IMR-90 (cell line): ENCODE data around the gene JAK1. TPM values are rescaled to one million over a fixed set of nuclear protein-coding genes. Genes with fewer than 3 reads are reported as not detected.

Experiments used
- ATAC-seq: fragments of 200-7000 bp; cut with Tn5 transposase; 2 replicates; pipeline ENCODE4 v1.9.1; 2020; ENCODE audit warnings: low read depth, mild to moderate bottlenecking, moderate library complexity
- BruUV-seq: library from RNA; stranded (reverse); fragments of 400-500 nt; replicated peaks from 2 replicates; lab custom pipeline; 2021; lab: Mats Ljungman, UMichigan
- CTCF ChIA-PET: fragments of 300-600 bp; formaldehyde crosslinking; extraction: SDS; loops from one replicate; lab custom pipeline; 2021; ENCODE audit warnings: antibody characterized with exemption; lab: Yijun Ruan, JAX
- POLR2A ChIA-PET: fragments of 300-600 bp; sonication (Branson Sonifier 250); formaldehyde crosslinking; loops from one replicate; lab custom pipeline; 2022; ENCODE audit warnings: antibody characterized with exemption; ENCODE audit not compliant: unreplicated experiment; lab: Charles Lee
- DNase-seq: peaks from one replicate; pipeline ENCODE4 v3.0.0; 2013
- H2AFZ ChIP-seq: replicated peaks from 2 replicates; pipeline ENCODE3; 2013; ENCODE audit warnings: low read length, mild to moderate bottlenecking; ENCODE audit not compliant: poor library complexity
- H2AK5ac ChIP-seq: 2 replicates; pipeline ENCODE4 v1.6.1; 2013; ENCODE audit warnings: low read depth, low read length, inconsistent platforms
- H2AK9ac ChIP-seq: replicated peaks from 2 replicates; pipeline ENCODE3; 2013; ENCODE audit warnings: mild to moderate bottlenecking, low read depth, low read length, moderate library complexity; ENCODE audit not compliant: poor library complexity
- H2BK120ac ChIP-seq: 2 replicates; pipeline ENCODE4 v1.6.1; 2013; ENCODE audit warnings: low read depth, low read length, inconsistent platforms
- H2BK15ac ChIP-seq: 3 replicates; pipeline ENCODE4 v1.6.1; 2013; ENCODE audit warnings: low read depth, low read length, inconsistent platforms
- H2BK20ac ChIP-seq: 2 replicates; pipeline ENCODE4 v1.6.1; 2013; ENCODE audit warnings: low read depth, mild to moderate bottlenecking, inconsistent platforms, low read length, moderate library complexity
- H2BK5ac ChIP-seq: 2 replicates; pipeline ENCODE4 v1.6.1; 2013; ENCODE audit warnings: mild to moderate bottlenecking, low read depth, low read length, inconsistent platforms; ENCODE audit not compliant: poor library complexity, severe bottlenecking
- H3K14ac ChIP-seq: replicated peaks from 2 replicates; pipeline ENCODE4 v1.6.1; 2013; ENCODE audit warnings: low read depth, low read length, inconsistent platforms
- H3K18ac ChIP-seq: 2 replicates; pipeline ENCODE4 v1.6.1; 2013; ENCODE audit warnings: low read depth, low read length, control low read depth
- H3K23ac ChIP-seq: 2 replicates; pipeline ENCODE4 v1.6.1; 2013; ENCODE audit warnings: low read depth, low read length, inconsistent platforms
- H3K27ac ChIP-seq: 2 replicates; pipeline ENCODE4 v1.5.1; 2013; ENCODE audit warnings: mild to moderate bottlenecking, control low read depth, low read length; ENCODE audit not compliant: insufficient read depth
- H3K27me3 ChIP-seq: 2 replicates; pipeline ENCODE4 v1.6.1; 2013; ENCODE audit warnings: low read length; ENCODE audit not compliant: control insufficient read depth, insufficient read depth
- H3K36me3 ChIP-seq: 2 replicates; pipeline ENCODE4 v1.6.1; 2013; ENCODE audit warnings: low read length, mixed read lengths; ENCODE audit not compliant: control insufficient read depth, insufficient read depth
- H3K4ac ChIP-seq: 2 replicates; pipeline ENCODE4 v1.6.1; 2013; ENCODE audit warnings: low read depth, low read length, inconsistent platforms
- H3K4me1 ChIP-seq: 2 replicates; pipeline ENCODE4 v1.6.1; 2013; ENCODE audit warnings: low read length, mixed read lengths; ENCODE audit not compliant: control insufficient read depth, insufficient read depth
- H3K4me2 ChIP-seq: 2 replicates; pipeline ENCODE4 v1.6.1; 2013; ENCODE audit warnings: low read depth, mild to moderate bottlenecking, control low read depth, low read length, moderate library complexity
- H3K4me3 ChIP-seq: 2 replicates; pipeline ENCODE4 v1.5.1; 2013; ENCODE audit warnings: low read depth, mild to moderate bottlenecking, control low read depth, low read length, moderate library complexity; ENCODE audit not compliant: insufficient read depth
- H3K56ac ChIP-seq: 2 replicates; pipeline ENCODE4 v1.6.1; 2013; ENCODE audit warnings: low read length, inconsistent platforms; ENCODE audit not compliant: insufficient read depth; ENCODE audit errors: extremely low read depth
- H3K79me1 ChIP-seq, 2 experiments: 2 replicates each; pipeline ENCODE4 v1.6.1; 2013; ENCODE audit warnings: low read length in 2 of 2, inconsistent platforms in 1 of 2, low read depth in 1 of 2
- H3K9ac ChIP-seq: 2 replicates; pipeline ENCODE4 v1.6.1; 2013; ENCODE audit warnings: low read depth, low read length, control low read depth
- H3K9me1 ChIP-seq: 2 replicates; pipeline ENCODE4 v1.6.1; 2013; ENCODE audit warnings: low read length, inconsistent platforms; ENCODE audit not compliant: insufficient read depth
- H3K9me3 ChIP-seq: 2 replicates; pipeline ENCODE4 v1.6.1; 2013; ENCODE audit warnings: low read length; ENCODE audit not compliant: control insufficient read depth, insufficient read depth
- H4K20me1 ChIP-seq: 2 replicates; pipeline ENCODE4 v1.6.1; 2013; ENCODE audit warnings: low read length, inconsistent platforms; ENCODE audit not compliant: insufficient read depth
- H4K5ac ChIP-seq: 2 replicates; pipeline ENCODE4 v1.6.1; 2013; ENCODE audit warnings: mild to moderate bottlenecking, low read depth, low read length, control low read depth
- H4K8ac ChIP-seq, 2 experiments: 2 replicates each; pipeline ENCODE4 v1.6.1; 2013; ENCODE audit warnings: low read depth in 2 of 2, low read length in 2 of 2, control low read depth in 1 of 2, inconsistent platforms in 1 of 2
- H4K91ac ChIP-seq: 2 replicates; pipeline ENCODE4 v1.6.1; 2013; ENCODE audit warnings: low read depth, low read length, inconsistent platforms; ENCODE audit not compliant: insufficient read depth
- FOS ChIP-seq: fragments of 150-350 bp; IDR thresholded peaks from 2 replicates; pipeline ENCODE4 v1.6.1; 2016; ENCODE audit warnings: low read depth, low read length
- MXI1 ChIP-seq: IDR thresholded peaks from 2 replicates; pipeline ENCODE4 v1.6.1; 2012; ENCODE audit warnings: low read depth, mild to moderate bottlenecking, low read length, moderate library complexity, borderline replicate concordance
- RFX5 ChIP-seq: IDR thresholded peaks from 2 replicates; pipeline ENCODE4 v1.8.0; 2012; ENCODE audit warnings: low read depth, mild to moderate bottlenecking, low read length, moderate library complexity
- WGBS, 2 experiments: methylation state at CpG; one replicate each; pipeline versions ENCODE4 v1.1.5 to v1.1.7; 2013; ENCODE audit warnings: missing lambda C conversion rate in 2 of 2; ENCODE audit not compliant: insufficient read length in 1 of 2; ENCODE audit errors: extremely low coverage in 2 of 2; 5-methylcytosine and 5-hydroxymethylcytosine counted together
- dilution Hi-C: fragments of 300-500 bp; cut with HindIII; formaldehyde crosslinking; loops from one replicate; pipeline ENCODE4 v1.14.3; 2018; ENCODE audit warnings: low sequenced_read_pairs; ENCODE audit not compliant: unreplicated experiment
- in situ Hi-C: fragments of 300-500 bp; cut with MboI; formaldehyde crosslinking; loops from 3 replicates; pipeline ENCODE4 v1.14.3; 2019; ENCODE audit warnings: low sequenced_read_pairs, inconsistent platforms, mixed read lengths
- intact Hi-C: fragments of 100-400 bp; cut with micrococcal nuclease; formaldehyde crosslinking; loops from 2 replicates; pipeline ENCODE4 v1.10.0; 2022
- polyA plus RNA-seq, 3 experiments: library from polyadenylated mRNA; depleted of rRNA; stranded (reverse); fragments of >200 nt; gene quantifications; 2 replicates each; pipeline ENCODE4 v1.2.3, GENCODE V29; 2012; ENCODE audit warnings: low replicate concordance in 1 of 3
- total RNA-seq: library from RNA; depleted of rRNA; stranded (reverse); fragments of >200 nt; gene quantifications from 2 replicates; pipeline ENCODE4 v1.2.3, GENCODE V29; 2012

The JAK1 gene
- total and polyA plus RNA-seq, 2 of the 4 experiments (the other 2 are of a cell fraction) = 76.9 to 103 TPM

DNA sequence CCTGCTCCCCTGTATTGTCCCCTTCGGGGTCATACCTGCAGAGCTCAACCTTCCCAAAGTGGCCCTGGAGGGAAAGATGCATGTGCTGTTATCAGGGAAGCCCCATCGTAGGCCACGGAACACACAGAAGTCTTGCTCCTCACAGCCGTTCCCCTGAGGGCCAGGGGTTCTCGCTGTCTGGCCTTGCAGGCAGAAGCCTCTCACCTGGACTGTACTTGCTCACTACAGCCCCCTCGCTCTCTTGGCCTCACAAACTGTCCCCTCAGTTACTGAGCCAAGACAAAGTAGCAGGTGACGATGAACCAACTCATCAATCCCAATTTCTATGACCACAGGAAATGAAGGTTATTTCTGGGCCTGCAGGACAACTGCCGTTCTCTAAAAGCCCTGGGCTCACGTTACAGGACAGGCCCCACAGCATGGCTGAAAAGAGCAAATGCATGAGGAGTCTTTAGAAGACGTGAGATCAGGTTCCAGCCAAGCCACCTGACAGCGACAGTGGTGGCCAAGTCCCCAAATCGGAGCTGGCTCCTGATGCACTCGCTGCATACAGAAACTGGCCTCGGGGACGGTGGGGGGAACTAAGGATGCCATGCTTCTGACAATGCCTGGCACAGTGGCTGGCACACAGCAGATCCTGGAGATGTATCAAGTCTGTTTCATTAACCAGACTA is 126.5 kb downstream of the JAK1 start:
- intact Hi-C loops (no loop called here), in situ Hi-C loops (no loop called here), dilution Hi-C loops (no loop called here)
- H2BK5ac ChIP-seq = no peak overlapping the region
- no peak overlapping the region for H2BK15ac ChIP-seq
- BruUV-seq = no TSS peak
- no peak overlapping the region for H3K4me2 ChIP-seq
- no peak overlapping the region for H2BK20ac ChIP-seq
- H4K91ac ChIP-seq = no peak overlapping the region
- H3K4me3 ChIP-seq = no peak overlapping the region
- no peak overlapping the region for H3K56ac ChIP-seq
- no peak overlapping the region for H2BK120ac ChIP-seq
- H3K79me1 ChIP-seq = peaks cover 0 to 4% of the 10 kb centered on the region in 2 experiments; a peak in 1 of 4 replicates
- H3K9ac ChIP-seq = no peak overlapping the region
- no peak overlapping the region for H3K27ac ChIP-seq
- H3K9me1 ChIP-seq = peaks cover 3% of the 10 kb centered on the region; the same call in 1 of the 2 replicates
- H4K5ac ChIP-seq = no peak overlapping the region
- TF ChIP-seq FOS = no peak
- no peak for TF ChIP-seq MXI1
- no peak for TF ChIP-seq RFX5
- no peaks in the 10 kb centered on the region for H3K9me3 ChIP-seq
- H3K18ac ChIP-seq = no peak overlapping the region
- H2AK5ac ChIP-seq = no peak overlapping the region
- H3K4ac ChIP-seq = no peak overlapping the region
- peaks cover 5% of the 10 kb centered on the region; the same call in 1 of the 2 replicates for H3K4me1 ChIP-seq
- ChIA-PET POLR2A (no interaction called here), CTCF (no interaction called here)
- H3K23ac ChIP-seq = no peak overlapping the region
- no peak overlapping the region for H2AK9ac ChIP-seq
- ATAC-seq (no peak), DNase-seq (no peak)
- H4K20me1 ChIP-seq = no peaks in the 10 kb centered on the region
- H3K14ac ChIP-seq = no peak overlapping the region
- peaks cover 65% of the 10 kb centered on the region for H3K36me3 ChIP-seq
- H2AFZ ChIP-seq = no peak overlapping the region
- H4K8ac ChIP-seq = no peak overlapping the region
- WGBS, 2 experiments = 92% methylated on average over 6 of the region's 15 CpGs; no CpG with 5 or more reads in 1 of the 2 experiments
- no peaks in the 10 kb centered on the region for H3K27me3 ChIP-seq
